ENCODE data around the gene TTC34. TPM values are rescaled to one million over a fixed set of nuclear protein-coding genes. Genes with fewer than 3 reads are reported as not detected.
A peak's percentile ranks its signal among the peaks of the same experiment; 100 is the strongest.

Gene TTC34
- total RNA-seq: under 1 TPM; 0.43 to 0.67 TPM
- long read RNA-seq, partial matches to known transcripts: 0 of 1 reads
- long read RNA-seq, other reads (novel, unspliced or antisense): 1 of 1 reads

GRCh38 chr1:2801535-2802291, at the start of gene TTC34:
Gene TTC34, minus strand, starts transcription at chr1:2801693. Its CDS starts 866 bp downstream, at chr1:2800827.
- DNase-seq: peak in 1 of 2 donors; percentile 59
- peak; percentile 78 for ATAC-seq
- intact Hi-C loops (cut with DNase I, micrococcal nuclease): no loop called here

- DNase-seq (no peak), ATAC-seq (no peak)
- intact Hi-C loops (cut with DNase I, micrococcal nuclease): no loop called here
Measured at GRCh38 chr1:2850502-2850901, 49.0 kb upstream of the TTC34 start.

GRCh38 chr1:2848006-2848670, 46.6 kb upstream of the TTC34 start:
- ATAC-seq: peak; percentile 20
- intact Hi-C loops (cut with DNase I, micrococcal nuclease): no loop called here
- no peak for DNase-seq

- intact Hi-C loops (cut with DNase I, micrococcal nuclease): no loop called here
- ATAC-seq: peak; percentile 84
- peak; percentile 39 to 41 for DNase-seq
Measured at GRCh38 chr1:2847086-2847985, 45.8 kb upstream of the TTC34 start.

GRCh38 chr1:2845869-2846268, 44.4 kb upstream of the TTC34 start:
- intact Hi-C loops (cut with DNase I, micrococcal nuclease): no loop called here
- ATAC-seq (no peak), DNase-seq (no peak)

GRCh38 chr1:2840036-2840809, 38.7 kb upstream of the TTC34 start:
- DNase-seq: no peak
- intact Hi-C loops (cut with DNase I, micrococcal nuclease): no loop called here
- ATAC-seq: no peak

GRCh38 chr1:2837823-2838222, 36.3 kb upstream of the TTC34 start:
- DNase-seq (no peak), ATAC-seq (no peak)
- intact Hi-C loops (cut with DNase I, micrococcal nuclease): no loop called here

GRCh38 chr1:2837316-2837715, 35.8 kb upstream of the TTC34 start:
- no peak for DNase-seq

GRCh38 chr1:2836333-2836970, 35.0 kb upstream of the TTC34 start:
- intact Hi-C loops (cut with DNase I, micrococcal nuclease): no loop called here
- DNase-seq (no peak), ATAC-seq (no peak)

More at GRCh38 chr1:2837316-2837715, 35.8 kb upstream of the TTC34 start:
- no peak for ATAC-seq
- intact Hi-C loops (cut with DNase I, micrococcal nuclease): no loop called here

- intact Hi-C loops (cut with DNase I, micrococcal nuclease): no loop called here
- no peak for DNase-seq
- ATAC-seq: no peak
Measured at GRCh38 chr1:2835650-2836159, 34.2 kb upstream of the TTC34 start.

- DNase-seq: no peak
- ATAC-seq: no peak
- intact Hi-C loops (cut with DNase I, micrococcal nuclease): no loop called here
Measured at GRCh38 chr1:2834741-2835564, 33.5 kb upstream of the TTC34 start.

GRCh38 chr1:2834146-2834475, 32.6 kb upstream of the TTC34 start:
- no peak for ATAC-seq
- intact Hi-C loops (cut with DNase I, micrococcal nuclease): no loop called here
- DNase-seq: no peak

- DNase-seq: no peak
- intact Hi-C loops (cut with DNase I, micrococcal nuclease): no loop called here
- no peak for ATAC-seq
Measured at GRCh38 chr1:2833454-2834145, 32.1 kb upstream of the TTC34 start.

GRCh38 chr1:2832506-2833453, 31.3 kb upstream of the TTC34 start:
- intact Hi-C loops (cut with DNase I, micrococcal nuclease): no loop called here
- no peak for DNase-seq
- no peak for ATAC-seq

GRCh38 chr1:2831596-2832212, 30.2 kb upstream of the TTC34 start:
- intact Hi-C loops (cut with DNase I, micrococcal nuclease): no loop called here
- DNase-seq (no peak), ATAC-seq (no peak)

All from left colon (tissue), 2 donors.